ENCODE measurements around the gene FOXL2.

DNA sequence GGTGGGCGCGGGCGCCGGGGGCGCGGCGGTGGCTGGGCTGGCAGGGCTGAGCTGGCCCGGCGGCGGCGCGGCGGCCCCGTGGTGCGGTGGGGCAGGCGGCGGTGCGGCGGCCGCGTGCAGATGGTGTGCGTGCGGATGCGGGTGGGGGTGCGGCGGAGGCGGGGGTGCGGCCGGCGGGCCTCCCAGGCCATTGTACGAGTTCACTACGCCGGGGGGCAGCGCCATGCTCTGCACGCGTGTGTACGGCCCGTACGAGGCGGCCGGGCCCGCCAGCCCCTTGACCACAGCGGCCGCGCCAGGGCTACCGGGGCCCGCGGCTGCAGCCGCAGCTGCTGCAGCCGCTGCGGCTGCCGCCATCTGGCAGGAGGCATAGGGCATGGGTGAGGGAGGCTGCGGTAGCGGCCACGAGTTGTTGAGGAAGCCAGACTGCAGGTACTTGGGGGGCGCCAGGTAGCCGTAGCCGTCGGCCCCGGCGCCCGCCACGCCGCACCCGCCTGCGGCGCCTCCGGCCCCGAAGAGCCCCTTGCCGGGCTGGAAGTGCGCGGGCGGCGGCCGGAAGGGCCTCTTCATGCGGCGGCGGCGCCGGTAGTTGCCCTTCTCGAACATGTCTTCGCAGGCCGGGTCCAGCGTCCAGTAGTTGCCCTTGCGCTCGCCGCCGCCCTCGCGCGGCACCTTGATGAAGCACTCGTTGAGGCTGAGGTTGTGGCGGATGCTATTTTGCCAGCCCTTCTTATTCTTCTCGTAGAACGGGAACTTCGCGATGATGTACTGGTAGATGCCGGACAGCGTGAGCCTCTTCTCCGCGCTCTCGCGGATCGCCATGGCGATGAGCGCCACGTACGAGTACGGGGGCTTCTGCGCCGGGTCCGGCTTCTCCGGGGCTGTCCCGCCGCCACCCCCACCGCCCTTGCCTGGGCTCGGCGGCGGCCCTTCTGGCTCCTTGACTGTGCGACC lies 951 bp downstream of the FOXL2 start:
- TF ChIP-seq, protein P1, sequence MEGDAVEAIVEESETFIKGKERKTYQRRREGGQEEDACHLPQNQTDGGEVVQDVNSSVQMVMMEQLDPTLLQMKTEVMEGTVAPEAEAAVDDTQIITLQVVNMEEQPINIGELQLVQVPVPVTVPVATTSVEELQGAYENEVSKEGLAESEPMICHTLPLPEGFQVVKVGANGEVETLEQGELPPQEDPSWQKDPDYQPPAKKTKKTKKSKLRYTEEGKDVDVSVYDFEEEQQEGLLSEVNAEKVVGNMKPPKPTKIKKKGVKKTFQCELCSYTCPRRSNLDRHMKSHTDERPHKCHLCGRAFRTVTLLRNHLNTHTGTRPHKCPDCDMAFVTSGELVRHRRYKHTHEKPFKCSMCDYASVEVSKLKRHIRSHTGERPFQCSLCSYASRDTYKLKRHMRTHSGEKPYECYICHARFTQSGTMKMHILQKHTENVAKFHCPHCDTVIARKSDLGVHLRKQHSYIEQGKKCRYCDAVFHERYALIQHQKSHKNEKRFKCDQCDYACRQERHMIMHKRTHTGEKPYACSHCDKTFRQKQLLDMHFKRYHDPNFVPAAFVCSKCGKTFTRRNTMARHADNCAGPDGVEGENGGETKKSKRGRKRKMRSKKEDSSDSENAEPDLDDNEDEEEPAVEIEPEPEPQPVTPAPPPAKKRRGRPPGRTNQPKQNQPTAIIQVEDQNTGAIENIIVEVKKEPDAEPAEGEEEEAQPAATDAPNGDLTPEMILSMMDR (IDR thresholded peaks at IDR 0.05 in 2 of 3, conservative IDR thresholded peaks at IDR 0.05 in 1 of 3; ENCODE audit: control insufficient read depth in 2 of 3, extremely low read depth in 1 of 3, insufficient read depth in 1 of 3, low read depth in 3 of 3, low read length in 3 of 3) = 0 out of 6 replicates have a peak, but pooled peaks of 1 of the 3 experiments have one; percentile 3
- TF ChIP-seq ESRRA (IDR thresholded peaks at IDR 0.05; ENCODE audit: low read length) (no peak), FOXK2 (IDR thresholded peaks at IDR 0.05) (no peak), RFX5 (IDR thresholded peaks at IDR 0.05; ENCODE audit: low read depth, low read length) (no peak), JUND (IDR thresholded peaks at IDR 0.05; ENCODE audit: low read depth, low read length) (no peak), RCOR1 (conservative IDR thresholded peaks at IDR 0.05; ENCODE audit: low read depth, low read length) (no peak), BMI1 (IDR thresholded peaks at IDR 0.05; ENCODE audit: borderline replicate concordance) (no peak), EZH2 (IDR thresholded peaks at IDR 0.05; ENCODE audit: borderline replicate concordance, control insufficient read depth, low read depth, low read length) (no peak)
- TF ChIP-seq, protein P2, sequence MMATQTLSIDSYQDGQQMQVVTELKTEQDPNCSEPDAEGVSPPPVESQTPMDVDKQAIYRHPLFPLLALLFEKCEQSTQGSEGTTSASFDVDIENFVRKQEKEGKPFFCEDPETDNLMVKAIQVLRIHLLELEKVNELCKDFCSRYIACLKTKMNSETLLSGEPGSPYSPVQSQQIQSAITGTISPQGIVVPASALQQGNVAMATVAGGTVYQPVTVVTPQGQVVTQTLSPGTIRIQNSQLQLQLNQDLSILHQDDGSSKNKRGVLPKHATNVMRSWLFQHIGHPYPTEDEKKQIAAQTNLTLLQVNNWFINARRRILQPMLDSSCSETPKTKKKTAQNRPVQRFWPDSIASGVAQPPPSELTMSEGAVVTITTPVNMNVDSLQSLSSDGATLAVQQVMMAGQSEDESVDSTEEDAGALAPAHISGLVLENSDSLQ (IDR thresholded peaks at IDR 0.05) = no peak
- TF ChIP-seq, protein P3, sequence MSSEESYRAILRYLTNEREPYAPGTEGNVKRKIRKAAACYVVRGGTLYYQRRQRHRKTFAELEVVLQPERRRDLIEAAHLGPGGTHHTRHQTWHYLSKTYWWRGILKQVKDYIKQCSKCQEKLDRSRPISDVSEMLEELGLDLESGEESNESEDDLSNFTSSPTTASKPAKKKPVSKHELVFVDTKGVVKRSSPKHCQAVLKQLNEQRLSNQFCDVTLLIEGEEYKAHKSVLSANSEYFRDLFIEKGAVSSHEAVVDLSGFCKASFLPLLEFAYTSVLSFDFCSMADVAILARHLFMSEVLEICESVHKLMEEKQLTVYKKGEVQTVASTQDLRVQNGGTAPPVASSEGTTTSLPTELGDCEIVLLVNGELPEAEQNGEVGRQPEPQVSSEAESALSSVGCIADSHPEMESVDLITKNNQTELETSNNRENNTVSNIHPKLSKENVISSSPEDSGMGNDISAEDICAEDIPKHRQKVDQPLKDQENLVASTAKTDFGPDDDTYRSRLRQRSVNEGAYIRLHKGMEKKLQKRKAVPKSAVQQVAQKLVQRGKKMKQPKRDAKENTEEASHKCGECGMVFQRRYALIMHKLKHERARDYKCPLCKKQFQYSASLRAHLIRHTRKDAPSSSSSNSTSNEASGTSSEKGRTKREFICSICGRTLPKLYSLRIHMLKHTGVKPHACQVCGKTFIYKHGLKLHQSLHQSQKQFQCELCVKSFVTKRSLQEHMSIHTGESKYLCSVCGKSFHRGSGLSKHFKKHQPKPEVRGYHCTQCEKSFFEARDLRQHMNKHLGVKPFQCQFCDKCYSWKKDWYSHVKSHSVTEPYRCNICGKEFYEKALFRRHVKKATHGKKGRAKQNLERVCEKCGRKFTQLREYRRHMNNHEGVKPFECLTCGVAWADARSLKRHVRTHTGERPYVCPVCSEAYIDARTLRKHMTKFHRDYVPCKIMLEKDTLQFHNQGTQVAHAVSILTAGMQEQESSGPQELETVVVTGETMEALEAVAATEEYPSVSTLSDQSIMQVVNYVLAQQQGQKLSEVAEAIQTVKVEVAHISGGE (CRISPR knock-in tag; IDR thresholded peaks at IDR 0.05) = no peak
